HG03432 (cell line): ENCODE data around the gene ADAMTS14.

ENCODE experiments used
- ATAC-seq: cut with Tn5 transposase; IDR thresholded peaks from one replicate; pipeline ENCODE4 v1.9.1; 2021; ENCODE audit warnings: mild to moderate bottlenecking, moderate library complexity; ENCODE audit not compliant: unreplicated experiment

ADAMTS14 gene

DNA sequence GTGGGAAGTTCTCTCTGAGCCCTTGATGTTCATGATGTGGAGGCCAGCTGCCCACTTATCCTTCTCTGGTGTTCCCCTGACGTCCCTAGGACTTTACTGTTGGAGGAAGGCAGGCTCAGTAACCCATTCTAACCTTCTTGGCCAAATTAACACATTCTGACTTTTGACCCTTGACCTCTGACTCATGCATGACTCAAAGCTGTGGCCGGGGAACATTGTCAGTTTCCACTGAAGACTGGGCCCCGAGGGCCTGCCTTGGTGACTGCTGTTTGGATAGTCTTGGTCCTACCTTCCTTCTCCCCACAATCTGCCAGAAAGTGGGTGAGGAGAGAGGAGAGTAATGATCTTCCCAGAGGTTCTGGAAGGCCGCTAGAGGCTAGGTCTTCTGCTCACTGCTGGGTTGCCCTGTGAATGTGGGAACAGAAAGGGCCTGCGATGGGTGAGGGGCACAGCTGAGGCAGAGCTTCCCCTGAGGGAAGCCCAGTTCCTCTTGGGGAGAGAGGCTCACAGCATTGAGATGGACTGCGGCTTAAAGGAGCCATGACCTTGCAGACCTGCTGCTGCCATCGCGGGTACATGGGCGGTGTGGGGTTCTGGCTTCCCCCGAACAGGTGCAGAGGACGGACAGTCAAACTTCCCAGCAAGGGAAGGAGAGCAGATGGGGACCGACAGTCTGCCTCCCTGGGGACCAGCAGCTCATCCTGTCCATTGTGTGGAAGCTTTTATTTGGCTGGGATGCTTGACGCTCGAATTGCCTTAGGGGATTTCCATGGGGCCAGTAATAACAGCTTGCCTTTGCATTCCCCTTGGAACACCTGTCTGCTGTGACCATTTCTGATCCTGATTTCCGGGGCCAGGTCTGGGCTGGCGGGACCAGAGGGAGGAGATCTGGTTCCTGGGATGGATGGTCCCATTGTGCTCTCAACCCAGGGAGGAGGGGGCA is 43.8 kb downstream of the ADAMTS14 start:
- no peak for ATAC-seq

GRCh38 chr10:70722820-70723424 is 50.6 kb downstream of the ADAMTS14 start:
- ATAC-seq = no peak

- no peak for ATAC-seq
Observed at GRCh38 chr10:70723771-70724170, 51.5 kb downstream of the ADAMTS14 start.

GRCh38 chr10:70726909-70727495 is 54.7 kb downstream of the ADAMTS14 start:
- ATAC-seq = no peak

- no peak for ATAC-seq
Observed at GRCh38 chr10:70728328-70728727, 56.0 kb downstream of the ADAMTS14 start.

GRCh38 chr10:70729763-70730357 is 57.6 kb downstream of the ADAMTS14 start:
- ATAC-seq = no peak

GRCh38 chr10:70730955-70731354 is 58.6 kb downstream of the ADAMTS14 start:
- no peak for ATAC-seq

- no peak for ATAC-seq
Observed at GRCh38 chr10:70732569-70732968, 60.3 kb downstream of the ADAMTS14 start.

GRCh38 chr10:70733051-70733450 is 60.7 kb downstream of the ADAMTS14 start:
- no peak for ATAC-seq

DNA sequence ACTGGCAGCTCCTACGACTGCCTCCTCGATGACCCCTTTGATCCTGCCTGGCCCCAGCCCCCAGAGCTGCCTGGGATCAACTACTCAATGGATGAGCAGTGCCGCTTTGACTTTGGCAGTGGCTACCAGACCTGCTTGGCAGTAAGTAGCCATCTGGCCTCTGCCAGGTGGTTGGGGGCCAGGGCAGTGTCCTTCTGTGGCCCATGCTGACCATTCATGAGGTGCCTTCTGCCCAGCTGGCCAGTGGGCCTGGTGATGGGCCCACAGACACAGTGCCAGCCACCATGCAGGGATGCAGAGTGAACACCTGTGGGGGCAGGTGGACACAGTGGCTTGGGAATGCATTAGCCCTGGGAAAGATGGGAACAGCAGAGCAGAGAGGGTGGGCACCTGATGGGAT is 62.9 kb downstream of the ADAMTS14 start:
- no peak for ATAC-seq

DNA sequence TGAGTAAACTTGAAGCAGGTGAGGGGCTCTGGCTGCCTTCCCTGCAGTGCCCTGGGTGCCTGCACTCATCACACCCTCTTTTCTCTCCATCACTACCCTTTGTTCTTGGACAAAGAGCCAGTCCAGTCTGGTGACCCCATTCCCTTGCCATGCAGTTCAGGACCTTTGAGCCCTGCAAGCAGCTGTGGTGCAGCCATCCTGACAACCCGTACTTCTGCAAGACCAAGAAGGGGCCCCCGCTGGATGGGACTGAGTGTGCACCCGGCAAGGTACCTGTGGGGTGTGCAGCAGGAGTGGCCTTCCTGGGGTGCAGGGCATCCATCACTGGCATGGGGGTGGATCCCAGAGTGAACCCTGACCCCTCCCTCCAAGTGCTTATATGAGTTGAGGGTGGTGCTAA is 64.2 kb downstream of the ADAMTS14 start:
- ATAC-seq = no peak

GRCh38 chr10:70737250-70737649 is 64.9 kb downstream of the ADAMTS14 start:
- no peak for ATAC-seq

DNA sequence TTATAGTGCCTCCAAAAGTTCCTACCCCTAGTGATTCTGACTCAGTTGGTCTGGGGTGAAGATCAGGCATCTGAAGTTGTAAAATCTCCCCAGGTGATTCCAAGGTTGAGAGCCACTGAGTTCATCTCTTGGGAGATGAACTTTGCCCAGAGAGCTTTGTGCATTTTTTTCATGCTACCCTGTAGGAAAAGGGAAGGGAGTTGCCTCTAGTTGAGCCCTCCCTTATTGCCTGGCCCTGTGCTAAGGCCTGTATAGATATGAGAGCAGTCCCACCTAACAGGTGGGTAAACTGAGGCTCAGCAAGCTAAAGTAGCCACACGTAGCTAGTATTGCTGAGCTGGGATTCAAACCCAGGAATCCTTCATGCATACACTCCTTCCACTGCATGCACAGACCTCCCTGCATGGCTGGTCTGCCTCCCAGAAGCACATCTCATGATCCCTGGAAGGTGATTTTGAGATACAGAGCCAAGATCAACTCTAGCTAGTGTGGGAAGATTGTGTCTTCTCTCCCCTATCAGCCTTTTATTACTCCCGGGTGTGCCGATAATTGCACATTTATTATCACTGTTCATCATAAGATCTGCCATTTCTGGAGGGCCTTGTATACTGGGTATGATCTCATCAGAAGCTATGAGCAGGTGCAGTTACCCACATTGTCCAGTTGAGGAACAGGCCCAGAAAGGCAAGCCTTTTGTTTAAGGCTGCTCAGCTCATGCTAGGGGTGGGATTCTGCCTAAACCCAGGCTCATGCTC is 65.9 kb downstream of the ADAMTS14 start:
- no peak for ATAC-seq

DNA sequence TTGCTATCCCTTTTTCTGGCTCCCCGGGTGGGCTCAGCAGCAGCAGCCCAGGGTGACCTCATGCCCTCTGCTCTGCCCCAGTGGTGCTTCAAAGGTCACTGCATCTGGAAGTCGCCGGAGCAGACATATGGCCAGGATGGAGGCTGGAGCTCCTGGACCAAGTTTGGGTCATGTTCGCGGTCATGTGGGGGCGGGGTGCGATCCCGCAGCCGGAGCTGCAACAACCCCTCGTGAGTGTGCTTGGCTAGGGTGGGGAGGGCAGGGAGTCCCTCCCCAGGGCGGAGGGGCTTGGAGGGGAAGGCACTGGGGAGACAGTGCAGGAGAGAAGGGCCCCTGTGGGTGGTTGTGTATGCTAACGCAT is 66.4 kb downstream of the ADAMTS14 start:
- ATAC-seq = no peak

- ATAC-seq = no peak
Observed at GRCh38 chr10:70740406-70741288, 68.3 kb downstream of the ADAMTS14 start.

DNA sequence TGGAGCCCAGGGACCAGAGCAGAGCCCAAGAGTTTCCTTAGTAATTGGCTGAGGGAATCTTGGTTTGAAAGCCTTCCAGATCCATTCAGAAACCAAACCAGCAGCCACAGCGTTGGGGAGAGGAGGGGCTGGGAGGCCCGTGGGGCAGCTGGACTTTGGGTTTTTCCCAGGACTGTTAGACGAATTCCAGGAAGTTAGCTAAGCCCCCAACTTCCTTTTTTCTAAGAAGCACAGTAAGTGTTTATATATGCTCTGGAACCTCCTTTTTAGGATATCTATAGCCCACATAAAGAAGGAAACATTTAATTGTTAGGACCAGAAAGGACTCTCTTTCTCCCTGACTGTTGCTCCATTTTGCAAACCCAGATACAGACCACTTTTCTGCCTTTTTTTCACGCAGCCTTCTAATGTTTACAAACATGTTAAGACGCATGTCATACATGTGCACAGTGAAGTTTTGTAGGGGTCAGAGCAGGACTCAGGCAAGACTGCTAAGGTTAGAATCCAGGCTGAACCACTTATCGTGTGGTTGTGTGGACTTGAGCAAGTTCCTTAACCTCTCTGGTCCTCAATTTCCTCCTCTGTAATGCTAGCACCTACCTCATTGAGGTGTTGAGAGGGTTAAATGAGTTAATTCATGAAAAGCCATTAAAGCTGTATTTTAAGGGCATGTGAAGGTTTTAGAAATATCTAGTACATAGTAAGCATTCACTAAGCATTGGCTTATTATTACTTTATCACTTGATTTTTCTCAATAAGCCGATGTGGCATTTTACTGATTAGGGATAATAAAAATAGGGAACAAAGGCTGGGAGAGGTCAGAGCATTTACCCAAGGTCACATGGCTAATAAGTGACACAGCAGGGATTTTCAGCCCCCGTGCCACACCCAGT is 70.5 kb downstream of the ADAMTS14 start:
- ATAC-seq = no peak

DNA sequence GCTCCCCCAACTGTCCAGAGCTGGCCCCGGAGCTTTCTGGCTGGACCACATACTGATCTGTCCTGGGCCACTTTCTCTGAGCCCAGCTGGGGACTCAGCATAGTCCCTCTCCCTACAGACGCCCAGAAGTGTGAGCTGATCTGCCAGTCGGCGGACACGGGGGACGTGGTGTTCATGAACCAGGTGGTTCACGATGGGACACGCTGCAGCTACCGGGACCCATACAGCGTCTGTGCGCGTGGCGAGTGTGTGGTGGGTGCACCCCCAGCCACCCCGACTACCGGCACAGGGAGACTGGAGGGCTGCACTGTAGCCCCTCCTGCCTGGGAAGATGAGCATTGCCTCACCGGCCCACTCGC is 71.1 kb downstream of the ADAMTS14 start:
- ATAC-seq = no peak

DNA sequence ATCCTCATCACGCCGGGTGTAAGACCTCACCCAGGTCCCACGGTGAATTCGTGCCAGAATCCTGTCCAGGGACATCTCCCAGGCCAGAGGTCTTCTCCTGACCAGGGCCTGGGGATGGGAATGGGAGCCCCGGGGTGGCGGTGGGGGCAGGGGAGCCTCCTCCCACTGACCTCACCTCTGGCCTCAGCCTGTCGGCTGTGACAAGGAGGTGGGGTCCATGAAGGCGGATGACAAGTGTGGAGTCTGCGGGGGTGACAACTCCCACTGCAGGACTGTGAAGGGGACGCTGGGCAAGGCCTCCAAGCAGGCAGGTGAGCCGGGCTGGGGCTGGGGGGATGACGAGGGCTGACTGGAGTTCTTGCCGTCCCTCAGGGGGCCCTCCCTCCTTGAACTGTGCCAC is 71.6 kb downstream of the ADAMTS14 start:
- ATAC-seq = no peak

DNA sequence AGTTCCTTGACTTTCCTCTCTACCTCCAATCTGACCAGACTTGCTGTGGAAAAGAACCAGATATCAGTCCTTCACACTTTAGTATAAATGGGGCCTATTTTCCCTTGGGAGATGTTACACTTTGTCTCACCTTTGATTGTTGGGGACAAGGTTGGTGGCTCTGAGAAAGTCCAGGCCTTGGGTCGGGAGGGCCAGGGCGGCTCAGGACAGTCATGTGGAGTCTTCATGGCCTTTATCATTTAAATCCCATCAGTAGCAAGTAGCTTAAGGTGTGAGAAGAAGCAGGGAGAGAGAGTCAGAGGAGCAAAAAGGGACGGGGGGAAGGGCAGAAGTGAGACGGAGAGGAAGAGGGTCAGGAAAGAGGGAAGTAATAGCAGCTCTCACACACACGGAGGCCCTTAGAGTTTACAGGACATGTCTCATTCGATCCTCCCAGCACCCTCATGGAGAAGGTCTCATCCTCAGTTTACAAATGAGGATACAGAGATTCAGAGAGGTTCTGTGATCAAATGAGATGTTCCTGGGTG is 72.4 kb downstream of the ADAMTS14 start:
- ATAC-seq = no peak
